ENCODE results near the gene THOC6. TPM values are rescaled to one million over a fixed set of nuclear protein-coding genes. Genes with fewer than 3 reads are reported as not detected.

The THOC6 gene
- total RNA-seq, 1 donor from 2014 or later = 40.1 TPM

GRCh38 chr16:2985893-2986355 lies 37.9 kb upstream of the THOC6 start:
- Mint-ChIP-seq H3K27me3 (ENCODE audit: unreplicated experiment) (no peaks in the 10 kb centered on the region), H3K4me1 (ENCODE audit: unreplicated experiment) (peaks cover 25% of the 10 kb centered on the region), H3K27ac (ENCODE audit: unreplicated experiment) (no peak overlapping the region), H3K9me3 (ENCODE audit: unreplicated experiment) (no peaks in the 10 kb centered on the region), H3K36me3 (ENCODE audit: unreplicated experiment) (no peaks in the 10 kb centered on the region), H3K4me3 (ENCODE audit: unreplicated experiment) (no peak overlapping the region)
- DNase-seq (ENCODE audit: extremely low spot score, unreplicated experiment) = no peak
- no peak for TF ChIP-seq CTCF (IDR thresholded peaks at IDR 0.05)

GRCh38 chr16:2986623-2987188 lies 37.1 kb upstream of the THOC6 start:
- Mint-ChIP-seq H3K4me3 (ENCODE audit: unreplicated experiment) (no peak overlapping the region), H3K9me3 (ENCODE audit: unreplicated experiment) (no peaks in the 10 kb centered on the region), H3K27ac (ENCODE audit: unreplicated experiment) (no peak overlapping the region), H3K4me1 (ENCODE audit: unreplicated experiment) (peaks cover 19% of the 10 kb centered on the region), H3K36me3 (ENCODE audit: unreplicated experiment) (no peaks in the 10 kb centered on the region), H3K27me3 (ENCODE audit: unreplicated experiment) (no peaks in the 10 kb centered on the region)
- DNase-seq (ENCODE audit: extremely low spot score, unreplicated experiment) = no peak
- TF ChIP-seq CTCF (IDR thresholded peaks at IDR 0.05) = no peak

GRCh38 chr16:2987286-2987685 lies 36.5 kb upstream of the THOC6 start:
- Mint-ChIP-seq H3K27me3 (ENCODE audit: unreplicated experiment) (no peaks in the 10 kb centered on the region), H3K27ac (ENCODE audit: unreplicated experiment) (no peak overlapping the region), H3K36me3 (ENCODE audit: unreplicated experiment) (no peaks in the 10 kb centered on the region), H3K4me3 (ENCODE audit: unreplicated experiment) (no peak overlapping the region), H3K9me3 (ENCODE audit: unreplicated experiment) (no peaks in the 10 kb centered on the region), H3K4me1 (ENCODE audit: unreplicated experiment) (peaks cover 18% of the 10 kb centered on the region)
- DNase-seq (ENCODE audit: extremely low spot score, unreplicated experiment) = no peak
- TF ChIP-seq CTCF (IDR thresholded peaks at IDR 0.05) = no peak

GRCh38 chr16:2987833-2988232 lies 36.0 kb upstream of the THOC6 start:
- no peak overlapping the region for H3K27ac Mint-ChIP-seq (ENCODE audit: unreplicated experiment)
- DNase-seq (ENCODE audit: extremely low spot score, unreplicated experiment) = no peak
- H3K9me3 Mint-ChIP-seq (ENCODE audit: unreplicated experiment) = no peaks in the 10 kb centered on the region
- H3K27me3 Mint-ChIP-seq (ENCODE audit: unreplicated experiment) = no peaks in the 10 kb centered on the region
- no peaks in the 10 kb centered on the region for H3K36me3 Mint-ChIP-seq (ENCODE audit: unreplicated experiment)
- no peak for TF ChIP-seq CTCF (IDR thresholded peaks at IDR 0.05)
- H3K4me3 Mint-ChIP-seq (ENCODE audit: unreplicated experiment) = no peak overlapping the region
- peaks cover 18% of the 10 kb centered on the region for H3K4me1 Mint-ChIP-seq (ENCODE audit: unreplicated experiment)

GRCh38 chr16:2988590-2989099 lies 35.2 kb upstream of the THOC6 start:
- Mint-ChIP-seq H3K4me3 (ENCODE audit: unreplicated experiment) (no peak overlapping the region), H3K36me3 (ENCODE audit: unreplicated experiment) (no peaks in the 10 kb centered on the region), H3K4me1 (ENCODE audit: unreplicated experiment) (peaks cover 18% of the 10 kb centered on the region), H3K27me3 (ENCODE audit: unreplicated experiment) (no peaks in the 10 kb centered on the region), H3K27ac (ENCODE audit: unreplicated experiment) (no peak overlapping the region), H3K9me3 (ENCODE audit: unreplicated experiment) (no peaks in the 10 kb centered on the region)
- DNase-seq (ENCODE audit: extremely low spot score, unreplicated experiment) = no peak
- no peak for TF ChIP-seq CTCF (IDR thresholded peaks at IDR 0.05)
